ENCODE results near the gene MT1M.

DNA sequence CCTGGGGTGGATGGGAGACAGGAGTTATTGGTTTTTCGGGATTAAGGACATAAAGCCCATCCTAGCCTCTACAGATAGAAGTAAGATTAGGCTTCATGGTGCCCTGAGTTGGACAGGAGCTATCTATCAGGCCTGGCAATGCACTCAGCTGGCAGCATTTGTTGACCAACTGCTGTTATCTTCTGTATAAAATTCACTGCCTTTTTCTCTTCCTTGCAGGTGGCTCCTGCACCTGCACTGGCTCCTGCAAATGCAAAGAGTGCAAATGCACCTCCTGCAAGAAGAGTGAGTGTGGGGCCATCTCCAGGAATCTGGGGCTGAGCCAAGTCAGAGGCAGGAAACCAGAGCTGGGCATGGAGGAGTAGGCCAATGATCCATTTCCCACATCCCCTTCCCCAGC, 6.6 kb downstream of the MT1M start:
- TF ChIP-seq, protein P1, sequence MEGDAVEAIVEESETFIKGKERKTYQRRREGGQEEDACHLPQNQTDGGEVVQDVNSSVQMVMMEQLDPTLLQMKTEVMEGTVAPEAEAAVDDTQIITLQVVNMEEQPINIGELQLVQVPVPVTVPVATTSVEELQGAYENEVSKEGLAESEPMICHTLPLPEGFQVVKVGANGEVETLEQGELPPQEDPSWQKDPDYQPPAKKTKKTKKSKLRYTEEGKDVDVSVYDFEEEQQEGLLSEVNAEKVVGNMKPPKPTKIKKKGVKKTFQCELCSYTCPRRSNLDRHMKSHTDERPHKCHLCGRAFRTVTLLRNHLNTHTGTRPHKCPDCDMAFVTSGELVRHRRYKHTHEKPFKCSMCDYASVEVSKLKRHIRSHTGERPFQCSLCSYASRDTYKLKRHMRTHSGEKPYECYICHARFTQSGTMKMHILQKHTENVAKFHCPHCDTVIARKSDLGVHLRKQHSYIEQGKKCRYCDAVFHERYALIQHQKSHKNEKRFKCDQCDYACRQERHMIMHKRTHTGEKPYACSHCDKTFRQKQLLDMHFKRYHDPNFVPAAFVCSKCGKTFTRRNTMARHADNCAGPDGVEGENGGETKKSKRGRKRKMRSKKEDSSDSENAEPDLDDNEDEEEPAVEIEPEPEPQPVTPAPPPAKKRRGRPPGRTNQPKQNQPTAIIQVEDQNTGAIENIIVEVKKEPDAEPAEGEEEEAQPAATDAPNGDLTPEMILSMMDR (optimal IDR thresholded peaks at IDR 0.05 in 1 of 3, IDR thresholded peaks at IDR 0.05 in 1 of 3, conservative IDR thresholded peaks at IDR 0.05 in 1 of 3; ENCODE audit: extremely low read depth in 1 of 3, insufficient read depth in 2 of 3, low read length in 3 of 3), result no peak
- TF ChIP-seq EZH2 (IDR thresholded peaks at IDR 0.05; ENCODE audit: low read length), result no peak
